Body of pancreas (tissue), 4 donors: ENCODE results near the gene ARHGAP20.

Experiments used
- CTCF ChIP-seq, 7 experiments: fragments of 450-650 bp in 4 of 7; fragments of 200-600 bp in 3 of 7; sonication (generic) in 3 of 7; IDR thresholded peaks; one replicate each; pipeline ENCODE4 v1.5.1; 2016 to 2019; ENCODE audit warnings: antibody characterized with exemption in 7 of 7
- POLR2A ChIP-seq, 3 donors: fragments of 450-650 bp; IDR thresholded peaks; one replicate each; pipeline ENCODE4 v1.6.1; 2016; ENCODE audit warnings: antibody characterized with exemption in 3 of 3, mild to moderate bottlenecking in 2 of 3

- TF ChIP-seq CTCF (IDR thresholded peaks at IDR 0.05) (no peak), POLR2A (IDR thresholded peaks at IDR 0.05) (no peak)
Measured at GRCh38 chr11:110710628-110711381, 1.4 kb downstream of the ARHGAP20 start.
